Measurements from ENCODE around the gene DPPA5.

The DPPA5 gene

GRCh38 chr6:73375216-73375615 is 21.1 kb upstream of the DPPA5 start:
- Mint-ChIP-seq H3K27me3 (no peaks in the 10 kb centered on the region), H3K4me1 (no peaks in the 10 kb centered on the region), H3K27ac (no peak overlapping the region), H3K9me3 (no peaks in the 10 kb centered on the region), H3K4me3 (no peak overlapping the region), H3K36me3 (no peaks in the 10 kb centered on the region)
- no peak for DNase-seq
- CTCF ChIA-PET, result no interaction called here

GRCh38 chr6:73372516-73372915 is 18.4 kb upstream of the DPPA5 start:
- no peaks in the 10 kb centered on the region for H3K4me1 Mint-ChIP-seq
- no peaks in the 10 kb centered on the region for H3K36me3 Mint-ChIP-seq
- no peak for DNase-seq
- H3K27ac Mint-ChIP-seq, result no peak overlapping the region
- H3K27me3 Mint-ChIP-seq, result peaks cover 4% of the 10 kb centered on the region
- no peak overlapping the region for H3K4me3 Mint-ChIP-seq
- H3K9me3 Mint-ChIP-seq, result no peaks in the 10 kb centered on the region
- CTCF ChIA-PET, result no interaction called here

GRCh38 chr6:73371984-73372383 is 17.9 kb upstream of the DPPA5 start:
- H3K4me3 Mint-ChIP-seq, result no peak overlapping the region
- no peaks in the 10 kb centered on the region for H3K4me1 Mint-ChIP-seq
- no peak for DNase-seq
- peaks cover 4% of the 10 kb centered on the region for H3K27me3 Mint-ChIP-seq
- no peak overlapping the region for H3K27ac Mint-ChIP-seq
- no peaks in the 10 kb centered on the region for H3K9me3 Mint-ChIP-seq
- H3K36me3 Mint-ChIP-seq, result no peaks in the 10 kb centered on the region
- CTCF ChIA-PET, result no interaction called here

GRCh38 chr6:73369563-73369962 is 15.5 kb upstream of the DPPA5 start, which contains the start of gene OOEP:
OOEP (minus strand) TSS chr6:73369897; CDS start chr6:73369792, 105 bp downstream.
- Mint-ChIP-seq H3K9me3 (no peaks in the 10 kb centered on the region), H3K27me3 (peaks cover 4% of the 10 kb centered on the region), H3K4me1 (no peaks in the 10 kb centered on the region), H3K27ac (no peak within 1 kb of the TSS), H3K4me3 (no peak within 1 kb of the TSS), H3K36me3 (no peaks in the 10 kb centered on the region)
- CTCF ChIA-PET, result no interaction called here
- DNase-seq, result no peak

- H3K9me3 Mint-ChIP-seq, result no peaks in the 10 kb centered on the region
- no peak overlapping the region for H3K27ac Mint-ChIP-seq
- no peaks in the 10 kb centered on the region for H3K36me3 Mint-ChIP-seq
- CTCF ChIA-PET, result no interaction called here
- DNase-seq, result no peak
- peaks cover 4% of the 10 kb centered on the region for H3K27me3 Mint-ChIP-seq
- H3K4me1 Mint-ChIP-seq, result no peaks in the 10 kb centered on the region
- no peak overlapping the region for H3K4me3 Mint-ChIP-seq
These were observed 15.1 kb upstream of the DPPA5 start for GRCh38 chr6:73369157-73369556.

- H3K4me3 Mint-ChIP-seq, result no peak overlapping the region
- CTCF ChIA-PET, result no interaction called here
- H3K36me3 Mint-ChIP-seq, result no peaks in the 10 kb centered on the region
- peaks cover 4% of the 10 kb centered on the region for H3K27me3 Mint-ChIP-seq
- H3K9me3 Mint-ChIP-seq, result no peaks in the 10 kb centered on the region
- DNase-seq, result no peak
- no peak overlapping the region for H3K27ac Mint-ChIP-seq
- H3K4me1 Mint-ChIP-seq, result no peaks in the 10 kb centered on the region
These were observed 14.6 kb upstream of the DPPA5 start for GRCh38 chr6:73368675-73369074.

GRCh38 chr6:73367761-73368355 is 13.8 kb upstream of the DPPA5 start:
- Mint-ChIP-seq H3K4me3 (no peak overlapping the region), H3K4me1 (no peaks in the 10 kb centered on the region), H3K36me3 (no peaks in the 10 kb centered on the region), H3K27ac (no peak overlapping the region), H3K27me3 (peaks cover 11% of the 10 kb centered on the region), H3K9me3 (no peaks in the 10 kb centered on the region)
- CTCF ChIA-PET, result no interaction called here
- no peak for DNase-seq

- no peak overlapping the region for H3K27ac Mint-ChIP-seq
- no peak for DNase-seq
- H3K27me3 Mint-ChIP-seq, result peaks cover 22% of the 10 kb centered on the region
- CTCF ChIA-PET, result no interaction called here
- H3K9me3 Mint-ChIP-seq, result no peaks in the 10 kb centered on the region
- H3K4me1 Mint-ChIP-seq, result no peaks in the 10 kb centered on the region
- H3K4me3 Mint-ChIP-seq, result no peak overlapping the region
- H3K36me3 Mint-ChIP-seq, result no peaks in the 10 kb centered on the region
These were observed 10.5 kb upstream of the DPPA5 start for GRCh38 chr6:73364549-73364948.

GRCh38 chr6:73364121-73364520 is 10.0 kb upstream of the DPPA5 start:
- H3K27ac Mint-ChIP-seq, result no peak overlapping the region
- CTCF ChIA-PET, result no interaction called here
- no peak overlapping the region for H3K4me3 Mint-ChIP-seq
- no peaks in the 10 kb centered on the region for H3K9me3 Mint-ChIP-seq
- H3K4me1 Mint-ChIP-seq, result no peaks in the 10 kb centered on the region
- DNase-seq, result no peak
- H3K36me3 Mint-ChIP-seq, result no peaks in the 10 kb centered on the region
- H3K27me3 Mint-ChIP-seq, result peaks cover 22% of the 10 kb centered on the region

GRCh38 chr6:73363537-73363875 is 9.4 kb upstream of the DPPA5 start:
- Mint-ChIP-seq H3K4me1 (no peaks in the 10 kb centered on the region), H3K36me3 (no peaks in the 10 kb centered on the region), H3K27ac (no peak overlapping the region), H3K4me3 (no peak overlapping the region), H3K9me3 (no peaks in the 10 kb centered on the region), H3K27me3 (peaks cover 22% of the 10 kb centered on the region)
- CTCF ChIA-PET, result no interaction called here
- no peak for DNase-seq

- no peak overlapping the region for H3K4me3 Mint-ChIP-seq
- CTCF ChIA-PET, result no interaction called here
- DNase-seq, result no peak
These were observed 8.9 kb upstream of the DPPA5 start for GRCh38 chr6:73362869-73363536.

GRCh38 chr6:73362358-73362757 is 8.3 kb upstream of the DPPA5 start, which contains the start of gene KHDC3L:
KHDC3L (plus strand) TSS chr6:73362658; CDS start chr6:73362730, 72 bp downstream.
- H3K9me3 Mint-ChIP-seq, result no peaks in the 10 kb centered on the region
- DNase-seq, result no peak
- H3K36me3 Mint-ChIP-seq, result no peaks in the 10 kb centered on the region
- CTCF ChIA-PET, result no interaction called here
- no peak within 1 kb of the TSS for H3K4me3 Mint-ChIP-seq
- no peak within 1 kb of the TSS for H3K27ac Mint-ChIP-seq
- H3K27me3 Mint-ChIP-seq, result peaks cover 26% of the 10 kb centered on the region
- H3K4me1 Mint-ChIP-seq, result no peaks in the 10 kb centered on the region

More at GRCh38 chr6:73362869-73363536, 8.9 kb upstream of the DPPA5 start:
- H3K9me3 Mint-ChIP-seq, result no peaks in the 10 kb centered on the region
- no peak overlapping the region for H3K27ac Mint-ChIP-seq
- no peaks in the 10 kb centered on the region for H3K36me3 Mint-ChIP-seq
- no peaks in the 10 kb centered on the region for H3K4me1 Mint-ChIP-seq
- peaks cover 24% of the 10 kb centered on the region for H3K27me3 Mint-ChIP-seq

- no peaks in the 10 kb centered on the region for H3K36me3 Mint-ChIP-seq
- H3K9me3 Mint-ChIP-seq, result no peaks in the 10 kb centered on the region
- no peak for DNase-seq
- no peak overlapping the region for H3K4me3 Mint-ChIP-seq
- H3K27ac Mint-ChIP-seq, result no peak overlapping the region
- H3K4me1 Mint-ChIP-seq, result no peaks in the 10 kb centered on the region
- CTCF ChIA-PET, result interaction anchor here (1.5 kb wide), 1 partner anchor 39 kb away, joined by 4 read pairs; no protein-coding TSS in a partner anchor
- peaks cover 71% of the 10 kb centered on the region for H3K27me3 Mint-ChIP-seq
These were observed 4.8 kb downstream of the DPPA5 start for GRCh38 chr6:73349311-73349710.

GRCh38 chr6:73348550-73349204 is 5.4 kb downstream of the DPPA5 start:
- CTCF ChIA-PET, result interaction anchor here (1.5 kb wide), 1 partner anchor 40 kb away, joined by 4 read pairs; no protein-coding TSS in a partner anchor
- Mint-ChIP-seq H3K9me3 (no peaks in the 10 kb centered on the region), H3K27ac (no peak overlapping the region)

GRCh38 chr6:73343164-73343563 is 10.9 kb downstream of the DPPA5 start:
- H3K27me3 Mint-ChIP-seq, result peaks cover 38% of the 10 kb centered on the region
- H3K27ac Mint-ChIP-seq, result no peak overlapping the region
- H3K36me3 Mint-ChIP-seq, result no peaks in the 10 kb centered on the region
- H3K4me3 Mint-ChIP-seq, result no peak overlapping the region
- H3K4me1 Mint-ChIP-seq, result no peaks in the 10 kb centered on the region
- H3K9me3 Mint-ChIP-seq, result no peaks in the 10 kb centered on the region
- no peak for DNase-seq
- CTCF ChIA-PET, result no interaction called here

More at GRCh38 chr6:73348550-73349204, 5.4 kb downstream of the DPPA5 start:
- H3K4me3 Mint-ChIP-seq, result no peak overlapping the region
- peaks cover 72% of the 10 kb centered on the region for H3K27me3 Mint-ChIP-seq
- DNase-seq, result no peak
- H3K4me1 Mint-ChIP-seq, result no peaks in the 10 kb centered on the region
- H3K36me3 Mint-ChIP-seq, result no peaks in the 10 kb centered on the region
